Endothelial cell of umbilical vein (primary cell): Measurements from ENCODE around the gene ANKUB1. TPM values are rescaled to one million over a fixed set of nuclear protein-coding genes. Genes with fewer than 3 reads are reported as not detected.
A peak's percentile ranks its signal among the peaks of the same experiment; 100 is the strongest.

Source experiments
- BruUV-seq: library from RNA; stranded (reverse); fragments of 400-500 nt; replicated peaks from 2 replicates; lab custom pipeline; 2021; lab: Mats Ljungman, UMichigan
- CTCF ChIA-PET: fragments of 300-600, 350-600 bp; sonication (Branson Sonifier 250); formaldehyde crosslinking; loops from one replicate; lab custom pipeline; 2021; ENCODE audit warnings: antibody characterized with exemption, inconsistent platforms; lab: Charles Lee
- POLR2A ChIA-PET: fragments of 300-600, 350-600 bp; sonication (Branson Sonifier 250); formaldehyde crosslinking; loops from one replicate; lab custom pipeline; 2021; ENCODE audit warnings: antibody characterized with exemption, inconsistent platforms; lab: Charles Lee
- DNase-seq: peaks from one replicate; pipeline ENCODE4 v3.0.0-alpha.2; 2011; ENCODE audit warnings: low read depth, low spot score
- FAIRE-seq: peaks from 2 replicates; lab custom pipeline; 2011; peaks lifted over from hg19 to GRCh38; lab: Jason Lieb, UNC
- H2AFZ ChIP-seq: 2 replicates; pipeline ENCODE4 v1.6.0; 2012; ENCODE audit warnings: low read depth, low read length, control low read depth, inconsistent platforms
- H3K27ac ChIP-seq: 2 replicates; pipeline ENCODE4 v1.5.1; 2011; ENCODE audit warnings: low read depth, mild to moderate bottlenecking, control low read depth, low read length, moderate library complexity; ENCODE audit not compliant: insufficient read depth
- H3K27me3 ChIP-seq, 2 experiments: 2 replicates each; pipeline versions ENCODE4 v1.6.0 to v1.6.1; 2011; ENCODE audit warnings: low read length in 2 of 2, mixed read lengths in 1 of 2; ENCODE audit not compliant: control insufficient read depth in 2 of 2, insufficient read depth in 2 of 2
- H3K36me3 ChIP-seq, 2 experiments: 2 replicates in 1 of 2; 3 replicates in 1 of 2; pipeline ENCODE4 v1.5.1; 2011; ENCODE audit warnings: low read length in 2 of 2, mild to moderate bottlenecking in 1 of 2, moderate library complexity in 1 of 2; ENCODE audit not compliant: control insufficient read depth in 2 of 2, insufficient read depth in 2 of 2; ENCODE audit errors: extremely low read depth in 1 of 2
- H3K4me1 ChIP-seq: 3 replicates; pipeline ENCODE4 v1.5.1; 2011; ENCODE audit warnings: mild to moderate bottlenecking, low read length; ENCODE audit not compliant: control insufficient read depth, insufficient read depth; ENCODE audit errors: extremely low read depth
- H3K4me2 ChIP-seq: 2 replicates; pipeline ENCODE4 v1.6.1; 2011; ENCODE audit warnings: low read length, control low read depth, mixed read lengths; ENCODE audit not compliant: insufficient read depth
- H3K4me3 ChIP-seq, 3 experiments: fragments of 200-600 bp in 1 of 3; sonication (generic), shearing (Covaris generic) in 1 of 3; replicated peaks in 1 of 3; 2 replicates each; pipeline ENCODE4 v1.5.1; 2011 to 2016; ENCODE audit warnings: control low read depth in 3 of 3, low read length in 3 of 3, mild to moderate bottlenecking in 2 of 3, inconsistent platforms in 1 of 3, low read depth in 1 of 3, moderate library complexity in 1 of 3; ENCODE audit not compliant: insufficient read depth in 1 of 3
- H3K79me2 ChIP-seq: 2 replicates; pipeline ENCODE4 v1.6.0; 2012; ENCODE audit warnings: low read length, inconsistent platforms; ENCODE audit not compliant: control insufficient read depth, insufficient read depth
- H3K9ac ChIP-seq: replicated peaks from 2 replicates; pipeline ENCODE3; 2011; ENCODE audit warnings: low read length, control low read depth; ENCODE audit not compliant: insufficient read depth; ENCODE audit errors: extremely low read depth
- H3K9me1 ChIP-seq: replicated peaks from 3 replicates; pipeline ENCODE4 v1.6.0; 2011; ENCODE audit warnings: mild to moderate bottlenecking, low read length; ENCODE audit not compliant: control insufficient read depth, insufficient read depth; ENCODE audit errors: extremely low read depth
- H3K9me3 ChIP-seq: replicated peaks from 2 replicates; pipeline ENCODE4 v1.5.1; 2012; ENCODE audit warnings: low read length, inconsistent platforms; ENCODE audit not compliant: control insufficient read depth, insufficient read depth
- H4K20me1 ChIP-seq: replicated peaks from 2 replicates; pipeline ENCODE3; 2011; ENCODE audit warnings: mild to moderate bottlenecking, low read length; ENCODE audit not compliant: control insufficient read depth, insufficient read depth; ENCODE audit errors: extremely low read depth
- EZH2 ChIP-seq: IDR thresholded peaks from 2 replicates; pipeline ENCODE4 v1.6.1; 2012; ENCODE audit warnings: borderline replicate concordance, low read depth, mild to moderate bottlenecking, moderate library complexity, low read length, inconsistent platforms; ENCODE audit not compliant: severe bottlenecking
- FOS ChIP-seq: IDR thresholded peaks from 2 replicates; pipeline ENCODE4 v1.6.1; 2011; ENCODE audit warnings: mild to moderate bottlenecking, low read length, moderate library complexity, borderline replicate concordance; ENCODE audit not compliant: insufficient read depth
- GATA2 ChIP-seq: IDR thresholded peaks from 2 replicates; pipeline ENCODE4 v1.7.0; 2011; ENCODE audit warnings: low read depth, mild to moderate bottlenecking, moderate library complexity, mixed read lengths, low read length; ENCODE audit not compliant: insufficient read length, insufficient read depth
- JUN ChIP-seq: IDR thresholded peaks from 2 replicates; pipeline ENCODE4 v1.6.1; 2011; ENCODE audit warnings: borderline replicate concordance, low read depth; ENCODE audit not compliant: insufficient read length, insufficient read depth
- MAX ChIP-seq: IDR thresholded peaks from 2 replicates; pipeline ENCODE4 v1.6.1; 2011; ENCODE audit not compliant: insufficient read depth, insufficient read length
- MYC ChIP-seq: IDR thresholded peaks from one replicate; pipeline ENCODE4 v1.6.1; 2011; ENCODE audit warnings: mild to moderate bottlenecking, low read depth, low read length
- POLR2A ChIP-seq: IDR thresholded peaks from 2 replicates; pipeline ENCODE4 v1.6.1; 2012; ENCODE audit warnings: low read depth, mild to moderate bottlenecking, control low read depth, low read length
- POLR2AphosphoS5 ChIP-seq: IDR thresholded peaks from 2 replicates; pipeline ENCODE4 v1.6.1; 2012; ENCODE audit warnings: low read depth, mild to moderate bottlenecking, control low read depth, low read length, moderate library complexity; ENCODE audit not compliant: insufficient read depth
- dilution Hi-C: fragments of 300-500 bp; cut with MboI; formaldehyde crosslinking; loops from one replicate; pipeline ENCODE4 v1.15.0; 2019; ENCODE audit warnings: low sequenced_read_pairs; ENCODE audit not compliant: extremely low pct_ligation_motif_present
- intact Hi-C: fragments of 100-400 bp; cut with micrococcal nuclease; formaldehyde crosslinking; loops from one replicate; pipeline ENCODE4 v1.10.0; 2022
- polyA plus RNA-seq, 4 experiments: library from polyadenylated mRNA; depleted of rRNA in 3 of 4; stranded (reverse) in 3 of 4; unstranded in 1 of 4; fragments of >200 nt; gene quantifications; 2 replicates each; pipeline versions ENCODE4 v1.2.1 to v1.2.3, GENCODE V29; 2011 to 2012; ENCODE audit warnings: missing spikeins in 1 of 4
- total RNA-seq: library from RNA; stranded (reverse); gene quantifications from 2 replicates; pipeline ENCODE4 v1.2.3, GENCODE V29; 2021
- TF ChIP-seq, protein P1 (sequence below), 2 donors: IDR thresholded peaks; 1 replicate in 1 of 2; 2 replicates in 1 of 2; pipeline ENCODE4 v1.5.1; 2011; ENCODE audit warnings: low read length in 2 of 2, mild to moderate bottlenecking in 2 of 2, moderate library complexity in 2 of 2, control low read depth in 1 of 2, inconsistent platforms in 1 of 2, low read depth in 1 of 2; ENCODE audit not compliant: insufficient read depth in 1 of 2; ENCODE audit errors: extremely low read depth in 1 of 2

Gene ANKUB1
- total and polyA plus RNA-seq, 2 donors (not counting 3 experiments of a cell fraction or from before 2014, with no cell fraction given), result not detected

DNA sequence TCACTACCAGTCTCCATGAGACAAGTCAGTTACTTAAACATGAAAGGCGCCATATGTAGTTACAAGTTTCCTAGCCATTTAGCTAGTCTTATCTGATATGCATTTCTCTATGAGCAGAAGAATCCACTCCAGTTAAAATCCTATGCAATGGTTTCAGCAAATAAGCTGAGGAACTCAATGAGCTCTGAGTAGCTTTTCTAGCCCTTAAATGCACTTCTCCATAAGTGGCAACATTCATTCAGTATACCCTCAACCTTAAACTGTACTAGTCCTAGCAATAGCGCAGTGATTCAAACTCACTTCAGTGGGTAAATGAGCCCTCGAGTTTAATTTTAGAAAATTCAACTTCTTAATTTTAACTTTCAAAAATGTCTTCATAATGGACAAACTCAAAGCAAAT is 47.7 kb downstream of the ANKUB1 start:
- intact Hi-C loops (no loop called here), dilution Hi-C loops (loop anchor here (25.0 kb wide), 1 partner anchor 232 kb away; no protein-coding TSS in a partner anchor)
- Histone ChIP-seq H3K27me3 (no peaks in the 10 kb centered on the region), H3K4me3 (no peak overlapping the region), H3K9me1 (no peaks in the 10 kb centered on the region), H2AFZ (no peak overlapping the region), H3K9me3 (no peaks in the 10 kb centered on the region), H3K4me1 (no peaks in the 10 kb centered on the region), H3K9ac (no peak overlapping the region), H4K20me1 (no peaks in the 10 kb centered on the region), H3K4me2 (no peak overlapping the region), H3K27ac (no peak overlapping the region), H3K79me2 (peaks cover 5% of the 10 kb centered on the region), H3K36me3 (peaks cover 7 to 9% of the 10 kb centered on the region in 2 experiments)
- DNase-seq (no peak), FAIRE-seq (no peak)
- ChIA-PET POLR2A (no interaction called here), CTCF (interaction anchor here (1.0 to 1.3 kb wide), 4 partner anchors 27 to 231 kb away, joined by 3 to 6 read pairs (median 4); no protein-coding TSS in a partner anchor)
- BruUV-seq, result no TSS peak
- TF ChIP-seq MAX (no peak), JUN (no peak), EZH2 (no peak)
- TF ChIP-seq, protein P1, sequence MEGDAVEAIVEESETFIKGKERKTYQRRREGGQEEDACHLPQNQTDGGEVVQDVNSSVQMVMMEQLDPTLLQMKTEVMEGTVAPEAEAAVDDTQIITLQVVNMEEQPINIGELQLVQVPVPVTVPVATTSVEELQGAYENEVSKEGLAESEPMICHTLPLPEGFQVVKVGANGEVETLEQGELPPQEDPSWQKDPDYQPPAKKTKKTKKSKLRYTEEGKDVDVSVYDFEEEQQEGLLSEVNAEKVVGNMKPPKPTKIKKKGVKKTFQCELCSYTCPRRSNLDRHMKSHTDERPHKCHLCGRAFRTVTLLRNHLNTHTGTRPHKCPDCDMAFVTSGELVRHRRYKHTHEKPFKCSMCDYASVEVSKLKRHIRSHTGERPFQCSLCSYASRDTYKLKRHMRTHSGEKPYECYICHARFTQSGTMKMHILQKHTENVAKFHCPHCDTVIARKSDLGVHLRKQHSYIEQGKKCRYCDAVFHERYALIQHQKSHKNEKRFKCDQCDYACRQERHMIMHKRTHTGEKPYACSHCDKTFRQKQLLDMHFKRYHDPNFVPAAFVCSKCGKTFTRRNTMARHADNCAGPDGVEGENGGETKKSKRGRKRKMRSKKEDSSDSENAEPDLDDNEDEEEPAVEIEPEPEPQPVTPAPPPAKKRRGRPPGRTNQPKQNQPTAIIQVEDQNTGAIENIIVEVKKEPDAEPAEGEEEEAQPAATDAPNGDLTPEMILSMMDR (IDR thresholded peaks at IDR 0.05; ENCODE audit: extremely low read depth in 1 of 2, insufficient read depth in 1 of 2, low read depth in 1 of 2, low read length in 2 of 2), result no peak

DNA sequence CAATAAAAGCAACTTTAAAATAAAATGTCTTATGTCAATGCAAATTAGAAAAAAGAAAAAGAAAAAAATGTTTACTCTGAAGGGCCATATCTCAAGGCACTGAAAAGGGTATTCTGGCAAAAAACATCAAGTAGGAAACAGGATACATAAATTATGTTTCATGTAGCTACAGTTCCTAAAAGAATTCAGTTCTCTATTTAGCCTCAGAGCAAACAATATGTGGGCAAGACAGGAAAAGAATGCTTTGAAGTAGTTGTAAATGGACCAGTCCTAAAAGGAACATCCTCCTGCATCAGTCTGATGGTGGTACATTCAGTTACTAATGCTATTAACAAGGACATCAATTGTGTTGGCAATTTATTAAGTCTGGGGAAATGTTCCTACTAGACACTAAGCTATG is 48.2 kb downstream of the ANKUB1 start:
- peak; percentile 28 for FAIRE-seq
- Histone ChIP-seq H3K36me3 (peaks cover 7 to 9% of the 10 kb centered on the region in 2 experiments), H3K9me1 (no peaks in the 10 kb centered on the region), H3K27me3 (no peaks in the 10 kb centered on the region), H3K9me3 (no peaks in the 10 kb centered on the region), H3K4me3 (no peak overlapping the region), H2AFZ (no peak overlapping the region), H3K9ac (no peak overlapping the region), H3K27ac (no peak overlapping the region), H4K20me1 (no peaks in the 10 kb centered on the region), H3K79me2 (peaks cover 3% of the 10 kb centered on the region), H3K4me1 (no peaks in the 10 kb centered on the region), H3K4me2 (no peak overlapping the region)
- no TSS peak for BruUV-seq
- ChIA-PET CTCF (interaction anchor here (0.6 to 1.3 kb wide), 5 partner anchors 27 to 230 kb away, joined by 3 to 6 read pairs (median 3); no protein-coding TSS in a partner anchor), POLR2A (no interaction called here)
- TF ChIP-seq, protein P1 (IDR thresholded peaks at IDR 0.05; ENCODE audit: extremely low read depth in 1 of 2, insufficient read depth in 1 of 2, low read depth in 1 of 2, low read length in 2 of 2), result no peak
- TF ChIP-seq MAX (no peak), MYC (no peak), JUN (no peak), FOS (no peak), POLR2A (no peak), GATA2 (no peak), EZH2 (no peak), POLR2AphosphoS5 (no peak)
- intact Hi-C loops (no loop called here), dilution Hi-C loops (loop anchor here (25.0 kb wide), 1 partner anchor 232 kb away; no protein-coding TSS in a partner anchor)
- DNase-seq, result peak; percentile 78
